Measurements from ENCODE around the gene VPS39.

VPS39 gene

DNA sequence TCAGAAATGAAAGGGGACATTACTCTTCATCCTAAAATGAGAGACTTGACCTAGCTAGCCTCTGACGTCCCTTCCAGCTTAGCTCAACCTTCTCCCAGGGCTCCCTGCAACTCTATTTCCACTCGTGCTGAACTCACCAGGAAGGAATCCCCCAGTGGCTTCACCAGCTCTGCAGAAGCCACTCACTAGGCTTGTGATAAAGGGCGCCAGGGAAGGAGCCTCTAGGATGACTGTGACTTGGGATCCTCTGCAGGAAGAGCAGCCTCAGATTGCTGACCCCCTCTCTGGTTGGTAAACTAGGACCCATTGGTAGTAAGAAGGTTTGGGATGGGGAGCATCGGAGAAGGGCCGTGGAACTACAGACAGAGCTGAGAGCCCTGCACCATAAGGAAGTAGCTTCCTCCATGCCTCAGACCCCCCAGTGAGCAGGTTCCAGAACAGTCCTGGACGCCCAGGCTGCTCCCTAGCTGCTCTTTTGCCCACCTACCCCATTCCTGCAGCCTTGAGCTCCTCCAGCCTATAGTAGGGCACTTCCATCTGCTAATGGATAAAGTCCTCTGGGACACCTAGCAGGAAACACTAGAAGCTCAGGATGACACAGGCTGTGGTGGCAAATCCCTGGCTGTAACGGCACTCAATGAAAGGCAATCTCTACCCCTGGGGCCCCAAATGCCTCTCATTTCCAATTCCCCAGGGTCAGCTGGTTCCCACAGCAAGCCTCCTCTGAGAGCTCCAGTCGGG, 77.7 kb downstream of the VPS39 start:
- DNase-seq (ENCODE audit: low spot score), result no peak

DNA sequence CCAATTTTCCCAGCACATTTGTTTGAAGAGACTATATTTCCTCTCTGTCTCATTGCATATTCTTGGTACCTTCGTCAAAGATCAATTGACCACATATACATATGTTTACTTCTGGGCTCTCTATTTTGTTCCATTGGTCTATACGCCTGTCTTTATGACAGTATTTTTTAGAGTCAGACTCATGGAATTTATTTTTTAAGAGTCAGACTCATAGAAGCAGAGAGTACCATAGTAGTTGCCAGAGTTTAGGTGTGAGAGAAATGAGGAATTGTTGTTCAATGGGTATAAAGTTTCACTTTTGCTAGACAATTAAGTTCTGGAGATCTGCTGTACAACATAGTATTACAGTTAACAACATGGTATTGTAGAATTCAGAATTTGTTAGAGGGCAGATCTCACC, 78.7 kb downstream of the VPS39 start:
- no peak for DNase-seq (ENCODE audit: low spot score)

DNA sequence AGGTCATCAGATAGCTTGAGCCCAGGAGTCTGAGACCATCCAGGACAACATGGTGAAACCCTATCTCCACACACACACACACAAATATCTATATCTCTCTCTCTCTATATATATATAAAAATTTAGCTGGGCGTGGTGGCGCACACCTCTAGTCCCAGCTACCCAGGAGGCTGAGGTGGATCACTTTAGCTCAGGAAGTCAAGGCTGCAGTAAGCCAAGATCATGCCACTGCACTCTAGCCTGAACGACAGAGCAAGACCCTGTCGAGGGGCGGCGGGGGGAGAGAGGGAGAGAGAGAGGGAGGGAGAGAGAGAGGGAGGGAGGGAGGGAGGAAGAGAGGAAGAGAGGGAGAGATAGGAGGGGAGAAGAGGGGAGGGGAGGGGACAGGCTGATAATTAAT, 79.6 kb downstream of the VPS39 start:
- DNase-seq (ENCODE audit: low spot score), result no peak

DNA sequence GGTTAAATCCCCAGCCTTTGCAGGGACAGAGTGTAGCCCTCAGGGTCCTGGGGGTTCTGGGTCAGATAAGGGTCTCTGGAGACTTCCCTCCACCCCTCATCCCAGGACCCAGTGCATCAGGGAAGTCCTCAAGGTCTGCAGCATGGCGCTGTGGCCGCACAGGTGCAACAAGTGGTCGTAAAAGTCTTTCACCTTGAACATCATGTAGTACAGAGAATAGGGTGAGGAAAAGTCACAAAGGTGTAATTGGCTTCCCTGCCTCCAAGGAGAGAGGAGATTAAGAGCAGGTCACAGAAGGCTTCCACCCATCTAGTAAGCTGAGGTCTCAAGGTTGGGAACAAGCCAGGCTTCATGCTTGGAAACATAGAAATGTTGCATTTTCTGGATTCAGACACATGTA, 84.6 kb downstream of the VPS39 start:
- DNase-seq (ENCODE audit: low spot score), result no peak

DNA sequence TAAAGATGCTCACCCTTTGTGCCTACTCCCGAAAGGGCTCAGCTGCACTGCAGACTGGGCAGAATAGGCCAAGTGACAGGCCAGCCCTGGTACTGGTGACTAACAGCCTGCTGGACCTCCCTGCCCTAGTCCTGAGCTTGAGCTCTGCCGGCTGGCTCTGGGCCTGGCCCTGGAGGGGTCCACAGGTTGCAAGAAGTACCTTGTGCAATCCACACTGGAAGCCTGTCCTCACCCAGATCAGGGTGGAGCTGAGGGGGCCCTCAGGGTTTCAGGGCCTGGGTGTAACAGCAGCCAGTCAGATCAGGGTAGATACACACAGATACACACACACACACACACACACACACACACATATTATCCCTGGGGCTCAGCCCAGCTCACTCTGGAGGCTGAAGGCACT, 86.4 kb downstream of the VPS39 start:
- DNase-seq (ENCODE audit: low spot score), result no peak

DNA sequence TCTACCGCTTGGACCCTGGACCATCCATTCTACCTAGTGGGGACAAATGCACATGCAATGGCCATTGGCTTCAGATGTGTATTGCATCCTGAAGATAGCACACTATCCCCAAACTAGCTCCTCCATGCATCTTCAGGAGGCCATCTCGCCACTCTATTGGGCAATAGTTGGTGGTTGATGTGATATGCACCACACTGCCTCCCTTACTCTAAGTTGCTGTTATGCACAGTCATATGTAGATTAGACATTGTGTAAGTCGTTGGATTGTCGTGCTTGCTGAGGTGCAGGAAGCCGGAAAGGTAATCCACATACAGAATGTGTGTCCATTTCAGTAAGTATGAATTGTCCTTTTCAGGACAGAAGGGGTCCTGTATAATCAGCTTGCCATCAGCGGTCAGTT, 87.1 kb downstream of the VPS39 start:
- DNase-seq (ENCODE audit: low spot score), result no peak

DNA sequence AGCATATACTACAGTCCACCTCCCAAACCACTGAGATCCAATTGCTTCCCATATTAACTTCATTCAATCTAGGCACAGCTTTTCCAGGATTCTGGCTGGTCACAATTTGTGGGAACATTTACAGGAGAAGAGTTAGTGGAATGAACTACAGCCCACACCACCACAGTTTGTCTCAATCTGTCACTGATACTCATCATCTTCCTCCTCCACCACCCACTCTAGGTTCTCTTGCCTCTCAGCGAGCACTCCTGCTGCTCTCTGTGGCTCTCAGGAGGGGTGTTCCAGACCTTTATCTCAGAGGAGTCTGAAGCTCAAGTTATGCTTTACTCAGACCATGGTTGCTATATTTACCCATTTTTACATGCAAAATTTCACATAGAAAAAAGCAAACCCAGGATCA, 87.8 kb downstream of the VPS39 start:
- no peak for DNase-seq (ENCODE audit: low spot score)

DNA sequence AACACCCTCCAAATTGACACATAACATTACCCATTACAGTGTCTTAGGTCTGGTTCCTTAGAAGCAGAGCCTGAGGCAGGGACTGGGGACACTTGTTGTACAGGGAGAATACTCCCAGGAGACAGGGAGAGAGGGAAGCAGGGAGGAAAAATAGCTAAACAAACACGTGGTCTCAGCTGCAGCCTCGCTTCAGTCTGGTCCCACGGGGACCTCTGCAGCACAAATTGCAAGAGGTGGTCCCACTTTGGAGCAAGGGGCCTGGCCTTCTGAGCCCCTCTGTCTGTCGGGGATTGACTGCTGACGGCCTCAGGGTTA, 88.7 kb downstream of the VPS39 start:
- DNase-seq (ENCODE audit: low spot score), result no peak

DNA sequence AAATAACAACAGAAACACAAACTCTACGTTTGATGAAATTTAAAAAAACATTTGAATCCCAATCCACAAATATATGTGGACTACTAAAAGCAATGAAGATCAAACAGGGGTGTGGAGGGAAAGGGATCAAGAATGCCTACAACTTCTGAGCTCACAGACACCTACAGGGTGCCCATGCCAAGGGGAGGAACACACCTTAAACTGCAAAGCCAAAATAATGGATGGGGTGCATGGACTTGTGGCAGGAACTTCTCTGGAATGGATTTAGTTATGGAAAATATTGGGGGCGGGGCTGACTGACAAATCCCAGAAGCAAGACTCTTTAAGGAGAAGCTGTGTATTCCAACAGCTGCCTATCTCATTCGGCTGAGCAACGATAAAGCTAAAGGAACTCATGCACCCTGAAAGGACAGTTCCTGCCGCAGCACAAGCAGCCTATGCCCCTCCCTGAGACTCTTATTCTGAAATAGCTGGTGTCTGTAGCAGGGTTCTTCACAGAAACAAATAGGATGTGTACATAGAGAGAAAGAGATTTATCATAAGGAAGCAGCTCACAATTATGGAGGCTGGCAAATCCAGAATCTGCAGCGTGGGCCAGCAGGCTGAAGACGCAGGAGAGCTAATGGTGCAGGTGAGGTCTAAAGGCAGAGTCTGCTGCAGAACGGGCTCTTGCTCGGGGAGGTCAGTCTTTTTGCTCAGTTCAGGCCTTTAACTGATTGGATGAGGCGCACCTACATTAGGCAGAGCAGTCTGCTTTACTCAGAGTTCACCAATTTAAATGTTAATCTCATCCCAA, 89.3 kb downstream of the VPS39 start:
- no peak for DNase-seq (ENCODE audit: low spot score)

DNA sequence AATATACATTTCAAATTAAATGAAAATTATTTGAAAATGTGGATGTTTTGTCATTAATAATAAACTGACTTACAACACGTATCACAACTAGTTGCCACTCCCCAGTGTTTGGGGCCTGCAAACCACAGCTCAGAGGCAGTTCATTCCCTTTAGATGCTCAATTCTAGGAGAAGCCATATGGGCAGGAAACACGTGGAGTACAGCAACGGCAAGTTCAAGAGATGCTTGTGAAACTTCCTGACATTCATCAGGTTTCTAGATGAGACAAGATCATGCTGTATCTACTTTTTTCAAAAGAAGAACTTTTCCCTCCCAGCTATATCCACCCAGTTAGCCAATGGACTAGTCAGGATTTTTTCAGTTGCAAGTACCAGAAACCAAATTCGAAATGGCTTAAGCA, 96.2 kb downstream of the VPS39 start:
- no peak for DNase-seq (ENCODE audit: low spot score)

DNA sequence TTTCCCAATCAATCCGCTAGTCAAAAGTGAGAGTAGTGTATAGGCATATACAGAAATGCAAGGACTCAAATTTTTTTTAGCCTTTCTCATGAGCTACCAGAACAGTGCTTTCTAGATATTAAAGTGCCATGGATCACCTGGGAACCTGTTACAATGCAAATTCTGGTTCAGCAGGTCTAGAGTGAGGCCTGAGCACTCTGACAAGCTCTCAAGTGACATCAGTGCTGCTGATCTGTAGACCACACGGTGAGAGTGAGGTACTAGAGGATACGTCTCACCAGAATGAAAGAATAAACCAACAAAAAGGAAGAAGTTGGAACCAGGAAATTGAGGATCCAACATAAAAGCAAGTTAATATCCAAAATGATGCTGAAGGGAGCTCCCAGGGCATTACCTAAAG, 97.7 kb downstream of the VPS39 start:
- DNase-seq (ENCODE audit: low spot score), result no peak

DNA sequence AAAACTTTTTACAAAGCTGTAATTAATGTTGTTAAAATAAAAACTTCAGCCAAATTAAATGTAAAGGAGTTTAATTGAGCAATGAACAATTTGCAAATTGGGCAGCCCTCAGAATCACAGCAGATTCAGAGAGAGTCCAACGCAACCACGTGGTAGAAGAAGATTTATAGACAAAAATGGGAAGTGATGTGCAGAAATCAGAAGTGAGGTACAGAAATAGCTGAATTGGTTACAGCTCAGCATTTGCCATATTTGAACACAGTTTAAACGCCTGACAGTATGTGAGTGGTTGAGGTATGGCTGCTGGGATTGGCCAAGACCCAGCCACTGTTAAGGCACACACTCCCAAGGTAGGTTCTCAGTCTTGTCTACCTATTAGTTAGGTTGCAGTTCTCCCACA, 99.3 kb downstream of the VPS39 start:
- DNase-seq (ENCODE audit: low spot score), result no peak
